Ishikawa (cell line): Measurements from ENCODE around the gene ADCY5.
A peak's percentile ranks its signal among the peaks of the same experiment; 100 is the strongest.

ENCODE experiments used
- CEBPB ChIP-seq: IDR thresholded peaks from 2 replicates; pipeline ENCODE4 v1.6.1; 2012
- CREB1 ChIP-seq: IDR thresholded peaks from 2 replicates; pipeline ENCODE4 v1.6.1; 2012; ENCODE audit warnings: low read depth
- EGR1 ChIP-seq: IDR thresholded peaks from 2 replicates; pipeline ENCODE4 v1.6.1; 2012
- EP300 ChIP-seq: IDR thresholded peaks from 2 replicates; pipeline ENCODE4 v1.6.1; 2012; ENCODE audit warnings: borderline replicate concordance
- FOXM1 ChIP-seq: IDR thresholded peaks from 2 replicates; pipeline ENCODE4 v1.6.1; 2012; ENCODE audit warnings: low read depth, borderline replicate concordance
- MAX ChIP-seq: IDR thresholded peaks from 2 replicates; pipeline ENCODE4 v1.6.1; 2012
- NFIC ChIP-seq: IDR thresholded peaks from 2 replicates; pipeline ENCODE4 v1.6.1; 2012
- RAD21 ChIP-seq: IDR thresholded peaks from 2 replicates; pipeline ENCODE4 v1.6.1; 2012; ENCODE audit warnings: low read depth
- REST ChIP-seq: IDR thresholded peaks from 2 replicates; pipeline ENCODE4 v1.6.1; 2012; ENCODE audit warnings: low read depth, mild to moderate bottlenecking
- TAF1 ChIP-seq: IDR thresholded peaks from 2 replicates; pipeline ENCODE4 v1.6.1; 2012; ENCODE audit warnings: low read depth, mild to moderate bottlenecking
- TCF12 ChIP-seq: IDR thresholded peaks from 2 replicates; pipeline ENCODE4 v1.6.1; 2012; ENCODE audit warnings: low read depth
- TEAD4 ChIP-seq: IDR thresholded peaks from 2 replicates; pipeline ENCODE4 v1.6.1; 2012
- YY1 ChIP-seq: IDR thresholded peaks from 2 replicates; pipeline ENCODE4 v1.6.1; 2012; ENCODE audit warnings: low read depth
- ZBTB7A ChIP-seq: IDR thresholded peaks from 2 replicates; pipeline ENCODE4 v1.6.1; 2012; ENCODE audit warnings: low read depth
- TF ChIP-seq, protein P1 (sequence below): IDR thresholded peaks from 2 replicates; pipeline ENCODE4 v1.6.1; 2012

The ADCY5 gene

DNA sequence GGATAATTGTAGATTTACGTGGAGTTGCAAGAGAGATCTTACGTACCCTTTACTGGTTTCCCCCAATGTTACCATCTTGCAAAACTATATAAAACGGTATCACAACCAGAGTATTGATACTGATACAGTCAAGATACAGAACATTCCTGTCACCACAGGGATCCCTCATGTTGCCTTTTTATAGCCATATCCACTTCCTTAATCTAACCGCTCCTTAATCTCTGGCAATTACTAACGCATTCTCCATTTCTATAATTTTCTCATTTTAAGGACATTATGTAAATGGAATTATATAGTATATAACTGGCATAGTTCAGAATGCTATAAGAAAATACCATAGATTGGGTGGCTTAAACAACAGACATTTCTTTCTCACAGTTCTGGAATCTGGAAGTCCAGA, 186.0 kb downstream of the ADCY5 start:
- no peak for TF ChIP-seq CREB1
- no peak for TF ChIP-seq ZBTB7A
- TF ChIP-seq NFIC, result no peak
- no peak for TF ChIP-seq TCF12
- no peak for TF ChIP-seq CEBPB
- no peak for TF ChIP-seq TEAD4
- no peak for TF ChIP-seq EGR1
- no peak for TF ChIP-seq RAD21
- no peak for TF ChIP-seq EP300
- TF ChIP-seq FOXM1, result no peak

DNA sequence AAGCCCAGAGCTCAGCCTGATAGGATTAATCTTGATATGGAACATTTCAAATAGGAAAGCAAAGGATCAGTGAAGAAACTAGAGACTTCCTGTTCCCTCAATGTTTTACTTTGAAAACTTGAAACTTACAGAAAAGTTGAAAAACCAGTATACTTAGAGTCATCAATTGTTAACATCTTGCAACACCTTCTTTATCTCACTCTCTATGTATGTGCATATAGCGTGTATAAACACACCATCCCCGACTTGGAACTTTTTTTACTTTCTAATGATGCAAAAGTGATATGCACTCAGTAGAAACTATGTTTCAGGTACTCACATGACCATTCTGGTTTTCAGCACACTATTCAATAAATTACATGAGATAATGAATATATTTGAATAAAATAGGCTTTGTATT, 186.7 kb downstream of the ADCY5 start:
- TF ChIP-seq TAF1, result no peak
- TF ChIP-seq CREB1, result no peak
- no peak for TF ChIP-seq YY1
- no peak for TF ChIP-seq FOXM1
- TF ChIP-seq EP300, result no peak
- no peak for TF ChIP-seq REST
- TF ChIP-seq ZBTB7A, result no peak
- TF ChIP-seq RAD21, result no peak

DNA sequence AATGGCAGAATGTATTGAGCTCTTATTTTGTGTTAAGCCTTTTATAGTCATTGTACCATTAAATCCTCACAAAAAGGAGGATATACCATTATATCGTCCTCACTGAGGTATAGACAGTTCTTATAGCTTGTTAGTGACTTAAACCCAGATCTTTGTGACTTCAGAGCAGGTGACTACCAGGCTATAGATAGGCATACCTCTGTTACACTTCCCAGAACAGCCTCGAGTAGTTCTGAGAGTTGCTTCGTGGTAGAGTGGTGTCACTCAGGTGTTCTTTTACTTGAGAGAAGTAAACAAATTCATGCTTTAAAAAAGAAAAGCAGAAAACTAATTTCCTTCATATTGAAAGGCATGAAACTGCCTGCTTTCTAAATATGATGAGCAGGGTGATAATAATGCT, 187.2 kb downstream of the ADCY5 start:
- TF ChIP-seq TEAD4 (no peak), RAD21 (no peak), CEBPB (no peak), EGR1 (no peak), MAX (no peak), REST (no peak)
- TF ChIP-seq, protein P1, sequence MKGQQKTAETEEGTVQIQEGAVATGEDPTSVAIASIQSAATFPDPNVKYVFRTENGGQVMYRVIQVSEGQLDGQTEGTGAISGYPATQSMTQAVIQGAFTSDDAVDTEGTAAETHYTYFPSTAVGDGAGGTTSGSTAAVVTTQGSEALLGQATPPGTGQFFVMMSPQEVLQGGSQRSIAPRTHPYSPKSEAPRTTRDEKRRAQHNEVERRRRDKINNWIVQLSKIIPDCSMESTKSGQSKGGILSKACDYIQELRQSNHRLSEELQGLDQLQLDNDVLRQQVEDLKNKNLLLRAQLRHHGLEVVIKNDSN, result no peak

DNA sequence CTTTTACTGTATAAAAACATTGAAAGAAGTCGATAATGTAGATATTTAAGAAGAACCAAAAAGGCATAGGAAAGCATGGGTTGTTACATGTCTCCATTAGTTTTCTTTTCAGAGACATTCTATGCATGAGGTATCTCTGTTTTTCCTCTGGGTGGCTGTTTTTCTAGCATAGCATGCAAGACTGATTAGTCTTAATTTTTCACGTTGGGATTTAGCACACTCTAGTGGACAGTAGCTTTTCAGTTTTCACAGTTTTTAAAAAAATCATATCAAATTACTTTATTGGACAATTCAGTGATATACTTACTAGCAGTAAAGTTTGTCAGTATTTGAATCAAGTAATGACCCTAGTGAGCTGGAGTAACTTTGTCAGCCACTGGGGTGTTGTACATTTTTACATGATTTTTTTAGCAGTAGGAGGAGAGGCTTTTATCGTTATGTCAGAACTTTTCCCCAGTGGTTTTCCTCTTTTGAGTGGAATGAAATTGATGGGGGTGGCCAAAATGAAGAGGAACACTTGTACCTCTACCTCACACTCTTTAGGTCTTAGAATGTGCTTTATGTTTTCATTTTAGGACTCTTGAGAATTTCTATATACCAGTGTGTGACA, 190.0 kb downstream of the ADCY5 start:
- peak; percentile 67 for TF ChIP-seq RAD21
- no peak for TF ChIP-seq YY1

GRCh38 chr3:123258359-123258758, 190.5 kb downstream of the ADCY5 start:
- TF ChIP-seq TCF12 (no peak), YY1 (no peak), TAF1 (no peak), EGR1 (no peak), FOXM1 (no peak)

DNA sequence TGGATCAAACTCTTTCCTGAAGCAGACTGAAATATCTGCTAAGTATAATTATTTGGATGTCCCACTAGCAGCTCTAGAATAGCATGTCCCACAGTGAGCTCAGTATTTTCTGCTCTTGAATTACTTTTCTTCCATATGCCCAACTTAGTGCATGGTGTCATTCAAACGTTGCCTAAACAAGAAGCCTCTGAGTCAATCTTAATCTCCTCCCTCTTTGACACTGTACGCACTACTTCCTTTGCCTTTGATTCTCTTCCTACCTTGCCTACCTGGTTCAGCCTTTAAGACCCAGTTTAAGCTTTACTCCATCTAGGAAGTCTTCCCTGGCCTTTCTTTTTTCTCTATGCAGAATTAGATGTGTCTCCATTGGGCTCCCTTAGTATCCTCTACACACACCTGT, 192.6 kb downstream of the ADCY5 start:
- no peak for TF ChIP-seq EGR1
- no peak for TF ChIP-seq EP300
- no peak for TF ChIP-seq TEAD4
- no peak for TF ChIP-seq TAF1
- no peak for TF ChIP-seq ZBTB7A
- TF ChIP-seq TCF12, result no peak
- TF ChIP-seq, protein P1, result no peak
- no peak for TF ChIP-seq RAD21
- TF ChIP-seq FOXM1, result no peak

- TF ChIP-seq, protein P1, result no peak
- no peak for TF ChIP-seq EP300
- no peak for TF ChIP-seq CREB1
- TF ChIP-seq EGR1, result no peak
- no peak for TF ChIP-seq RAD21
- TF ChIP-seq TCF12, result no peak
- no peak for TF ChIP-seq MAX
- TF ChIP-seq YY1, result no peak
- no peak for TF ChIP-seq FOXM1
- no peak for TF ChIP-seq NFIC
- TF ChIP-seq CEBPB, result no peak
- TF ChIP-seq TEAD4, result no peak
- TF ChIP-seq TAF1, result no peak
- no peak for TF ChIP-seq REST
- no peak for TF ChIP-seq ZBTB7A
Observed at GRCh38 chr3:123246866-123247265, 202.0 kb downstream of the ADCY5 start.
